Hematopoietic multipotent progenitor cell treated with erythropoietin and hydrocortisone succinate and interleukin-3 and kit ligand, for 17 days (in vitro differentiated cells): ENCODE data around the gene SORBS2.
"Not testable (repeated sequence)": the region's sequence is repeated elsewhere in the genome, so short reads cannot be mapped to it uniquely, and the experiment has no call there.

Experiments used
- DNase-seq: peaks from one replicate; pipeline ENCODE4 v3.0.0-alpha.2; 2015; ENCODE audit warnings: low spot score

Gene SORBS2

DNA sequence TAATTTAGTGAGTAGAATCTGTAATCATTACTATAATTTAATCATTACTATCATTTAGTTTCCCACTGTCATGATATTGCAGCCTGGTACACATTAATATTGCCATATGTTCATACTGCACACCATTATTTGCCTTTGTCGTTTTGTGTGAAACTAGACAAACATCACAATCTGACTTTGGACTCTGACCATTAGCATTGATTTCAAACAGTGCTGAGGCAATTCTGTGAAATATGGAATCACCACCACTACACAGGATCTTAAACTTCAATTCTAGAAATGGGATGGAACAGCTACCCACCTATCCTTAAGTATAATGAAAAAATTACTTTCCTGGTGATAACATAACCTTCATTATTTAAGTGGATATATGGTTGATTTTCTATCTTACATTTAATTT is 98.3 kb downstream of the SORBS2 start:
- DNase-seq: no peak

DNA sequence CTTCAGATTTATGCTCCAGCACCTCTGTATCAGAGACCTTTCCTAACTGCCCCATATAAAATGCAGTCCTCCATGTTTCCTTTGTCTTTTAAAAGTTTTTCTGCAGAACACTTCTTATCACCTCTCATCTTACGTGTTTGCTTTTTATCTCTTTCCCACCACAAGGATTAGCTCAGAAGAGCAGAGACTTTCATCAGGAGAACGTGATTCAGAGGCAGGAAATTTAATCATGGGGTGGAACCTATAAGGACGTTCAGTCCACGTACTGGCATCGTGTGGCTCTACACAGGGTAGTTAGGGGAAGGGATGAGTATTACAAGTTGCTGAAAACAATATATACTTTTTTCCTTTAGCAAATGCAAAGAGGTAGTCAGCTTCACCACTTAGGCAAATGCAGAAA is 98.7 kb downstream of the SORBS2 start:
- DNase-seq: no peak

DNA sequence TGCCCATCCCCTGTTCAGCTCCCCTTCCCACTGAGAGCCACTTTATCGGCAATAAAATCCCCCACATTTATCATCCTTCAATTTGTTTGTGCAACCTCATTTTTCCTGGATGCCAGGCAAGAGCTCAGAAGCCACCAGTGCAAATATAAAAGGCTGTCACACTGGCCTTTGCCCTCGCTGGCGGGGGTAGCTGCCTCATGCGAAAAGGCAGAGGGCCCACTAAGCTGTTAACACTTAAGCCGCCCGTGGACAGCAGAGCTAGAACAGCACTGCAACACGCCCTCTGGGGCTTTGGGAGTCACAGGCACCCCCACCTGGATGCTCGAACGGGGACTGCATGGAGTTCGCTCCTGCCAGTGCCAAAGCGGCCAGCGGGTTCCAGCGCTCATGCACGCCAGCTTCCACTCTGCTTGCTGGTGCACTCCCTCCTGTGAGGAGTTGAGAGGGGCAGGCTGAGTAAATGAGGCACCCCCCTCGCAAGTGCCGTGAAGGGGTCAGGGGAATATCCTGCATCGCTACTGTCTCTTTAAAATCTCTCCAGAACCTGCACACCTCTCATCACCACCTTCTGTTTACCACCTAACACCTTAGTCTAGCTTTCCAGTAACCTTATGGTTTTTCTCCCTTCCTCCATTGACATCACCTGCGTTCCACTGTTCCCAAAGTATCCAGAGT is 99.5 kb downstream of the SORBS2 start:
- DNase-seq: no peak

DNA sequence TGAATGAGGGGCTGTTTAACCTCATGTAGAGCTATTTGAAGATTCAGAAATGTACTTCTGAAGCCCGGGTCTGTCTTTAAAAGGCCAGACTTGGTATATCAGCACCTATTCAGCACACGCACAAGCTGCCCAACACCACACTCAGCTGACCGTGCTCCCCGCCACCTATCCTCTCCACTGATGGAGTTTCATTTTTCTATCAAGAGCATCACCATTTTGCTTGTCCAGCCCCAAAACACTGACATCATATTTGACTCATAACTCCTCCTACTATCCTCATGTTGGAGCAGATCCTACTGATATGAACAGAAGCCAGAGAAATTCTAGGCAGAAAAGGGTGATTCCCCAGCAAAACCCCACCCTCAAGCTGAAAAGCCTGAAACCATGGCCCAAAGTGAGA is 100.3 kb downstream of the SORBS2 start:
- no peak for DNase-seq

DNA sequence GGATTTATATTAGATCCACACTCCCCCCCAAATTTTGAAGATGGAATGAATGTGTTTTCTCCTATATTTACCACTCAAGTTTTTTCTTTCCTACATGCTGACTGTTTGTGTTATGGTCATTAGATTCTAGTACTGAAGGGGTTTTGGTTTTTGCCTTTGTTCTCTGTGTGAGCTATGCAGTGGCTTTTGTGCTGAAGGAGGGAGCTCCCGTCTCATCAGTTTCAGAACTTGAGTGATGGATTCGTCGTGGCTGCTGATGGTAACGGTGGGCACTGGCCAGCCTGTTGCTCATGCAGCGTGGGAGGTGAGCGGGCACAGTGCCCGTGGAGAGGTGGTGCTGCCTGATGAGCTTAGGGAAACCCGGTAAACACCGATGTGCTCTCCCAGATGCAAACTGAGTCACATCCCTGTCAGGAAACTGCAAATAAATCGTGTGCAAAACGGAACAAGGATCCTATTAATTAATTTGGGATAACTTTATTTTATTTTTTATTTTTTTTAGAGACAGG is 101.5 kb downstream of the SORBS2 start:
- no peak for DNase-seq

GRCh38 chr4:185709802-185710486 is 102.0 kb downstream of the SORBS2 start:
- no peak for DNase-seq

DNA sequence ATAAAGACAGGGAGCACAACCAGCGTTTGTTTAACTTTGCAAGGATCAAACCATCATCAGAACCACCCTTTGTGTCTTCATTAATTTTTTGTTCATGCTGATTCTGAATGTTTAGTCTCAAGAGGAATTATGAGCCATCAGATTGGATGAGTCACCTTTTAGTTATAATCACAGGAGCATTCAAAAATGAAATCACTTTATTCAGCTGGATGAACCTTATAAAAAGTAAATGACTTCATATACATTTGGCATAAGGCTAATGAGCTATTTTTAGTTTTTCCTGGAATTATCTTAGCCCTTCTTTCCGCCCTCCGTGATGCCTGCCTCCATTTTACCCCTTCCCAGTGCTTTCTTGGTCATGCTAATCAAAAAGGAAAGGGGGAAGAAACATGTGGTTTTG is 103.6 kb downstream of the SORBS2 start:
- DNase-seq: no peak

DNA sequence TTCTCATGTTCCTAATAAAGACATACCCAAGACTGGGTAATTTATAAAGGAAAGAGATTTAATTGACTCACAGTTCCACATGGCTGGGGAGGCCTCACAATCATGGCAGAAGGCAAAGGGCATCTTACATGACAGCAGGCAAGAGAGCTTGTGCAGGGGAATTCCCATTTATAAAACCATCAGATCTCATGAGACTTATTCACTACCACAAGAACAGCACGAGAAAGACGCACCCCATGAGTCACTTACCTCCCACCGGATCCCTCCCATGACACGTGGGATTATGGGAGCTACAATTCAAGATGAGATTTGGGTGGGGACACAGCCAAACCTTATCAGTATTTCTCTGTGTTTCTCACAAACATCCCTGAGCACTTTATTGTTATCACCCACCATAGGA is 104.4 kb downstream of the SORBS2 start:
- DNase-seq: not testable (repeated sequence)

DNA sequence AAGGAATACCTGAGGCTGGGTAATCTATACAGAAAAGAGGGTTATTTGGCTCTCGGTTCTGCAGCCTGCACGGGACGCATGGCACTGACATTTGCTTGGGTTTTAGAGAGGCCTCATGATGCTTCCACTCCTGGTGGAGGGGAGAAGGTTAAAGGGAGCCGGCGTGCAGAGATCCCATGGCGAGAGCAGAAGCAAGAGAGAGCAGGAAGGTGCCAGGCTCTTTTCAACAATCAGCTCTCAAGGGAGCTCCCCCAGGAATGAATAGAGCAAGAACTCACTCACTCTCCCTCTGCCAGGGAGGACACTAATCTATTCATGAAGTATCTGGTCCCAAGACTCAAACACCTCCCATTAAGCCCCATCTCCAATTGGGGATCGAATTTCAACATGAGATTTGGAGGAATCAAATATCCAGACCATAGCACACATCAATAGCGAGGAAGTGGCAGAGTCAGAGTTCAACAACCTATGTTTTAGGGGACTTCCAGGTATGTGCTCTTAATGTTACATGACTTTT is 109.8 kb downstream of the SORBS2 start:
- DNase-seq: no peak

- DNase-seq: no peak
Observed at GRCh38 chr4:185700630-185701029, 111.4 kb downstream of the SORBS2 start.

DNA sequence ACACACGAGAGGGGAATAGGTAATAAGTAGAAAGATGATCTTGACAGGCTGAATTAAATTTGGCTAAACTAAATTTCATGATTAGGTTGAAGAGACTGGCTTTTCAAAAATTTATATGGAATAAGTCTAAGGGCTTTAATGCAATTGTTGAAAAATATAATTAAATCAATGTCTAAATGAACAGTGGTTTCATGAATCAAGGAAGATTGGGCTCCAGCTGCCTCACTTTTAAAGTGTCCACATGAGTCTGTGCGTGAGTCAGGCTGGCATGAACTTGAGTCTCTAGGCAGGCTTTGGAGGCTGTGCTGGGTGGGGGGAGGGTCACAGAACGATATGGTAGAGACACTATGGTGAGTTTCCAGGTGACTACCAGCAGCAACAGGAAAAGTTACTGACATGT is 111.9 kb downstream of the SORBS2 start:
- DNase-seq: no peak

DNA sequence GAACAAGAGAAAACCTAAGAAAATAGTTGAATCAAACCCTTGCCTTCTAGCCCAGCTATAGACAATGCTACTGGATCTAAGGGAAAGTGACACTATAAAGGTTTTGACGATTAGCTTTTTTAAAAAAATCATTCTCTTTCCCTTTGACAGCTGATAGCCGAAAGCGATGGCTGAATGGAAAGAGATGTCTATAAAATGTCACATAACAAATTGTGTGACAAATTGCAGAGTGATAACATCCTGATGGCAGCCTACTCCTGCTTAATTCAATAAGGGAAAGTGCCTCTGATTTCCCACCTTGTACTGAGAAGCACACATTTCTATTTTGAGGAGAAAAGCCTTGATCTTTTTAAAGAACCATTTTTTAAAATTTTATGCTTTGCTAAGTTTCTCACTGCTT is 114.5 kb downstream of the SORBS2 start:
- no peak for DNase-seq

GRCh38 chr4:185695743-185696142 is 116.3 kb downstream of the SORBS2 start:
- no peak for DNase-seq

- no peak for DNase-seq
Observed at GRCh38 chr4:185693548-185694215, 118.3 kb downstream of the SORBS2 start.

DNA sequence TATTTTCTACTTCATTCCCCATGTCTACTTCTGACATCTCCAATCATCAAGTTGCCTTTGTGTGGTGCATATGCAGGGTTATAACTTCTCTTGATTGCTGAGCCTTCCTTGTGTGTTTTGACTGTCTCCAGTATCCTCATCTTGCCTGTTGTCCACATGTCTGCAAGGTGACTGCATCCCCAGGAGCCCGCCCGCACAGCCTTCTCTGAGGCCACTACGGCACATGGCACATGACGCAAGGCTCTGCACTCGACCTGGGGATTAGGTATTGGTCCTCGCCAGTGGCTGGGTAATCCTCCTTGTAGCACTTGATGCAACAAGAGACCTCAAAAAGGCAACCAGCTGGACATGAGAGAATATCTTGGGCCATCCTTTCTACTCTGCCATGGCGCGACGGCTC is 122.6 kb downstream of the SORBS2 start:
- DNase-seq: no peak

DNA sequence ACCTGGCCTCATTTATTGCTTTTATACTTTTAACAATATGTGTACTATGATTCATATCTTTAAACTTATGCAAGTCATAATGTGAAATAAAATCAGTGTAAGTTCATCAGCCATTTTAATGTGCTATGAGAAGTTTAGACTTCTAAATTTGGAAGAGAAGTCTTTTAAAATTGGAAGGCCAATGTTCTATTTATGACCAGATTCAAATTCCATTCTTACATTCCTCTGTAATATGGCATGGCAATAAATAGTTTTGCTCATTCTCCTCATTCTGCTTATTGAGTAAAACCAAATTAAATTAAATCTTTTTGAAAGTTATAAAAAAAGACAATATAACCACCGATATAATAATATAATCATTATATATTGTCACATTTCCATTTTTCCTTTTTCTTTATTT is 126.2 kb downstream of the SORBS2 start:
- no peak for DNase-seq

DNA sequence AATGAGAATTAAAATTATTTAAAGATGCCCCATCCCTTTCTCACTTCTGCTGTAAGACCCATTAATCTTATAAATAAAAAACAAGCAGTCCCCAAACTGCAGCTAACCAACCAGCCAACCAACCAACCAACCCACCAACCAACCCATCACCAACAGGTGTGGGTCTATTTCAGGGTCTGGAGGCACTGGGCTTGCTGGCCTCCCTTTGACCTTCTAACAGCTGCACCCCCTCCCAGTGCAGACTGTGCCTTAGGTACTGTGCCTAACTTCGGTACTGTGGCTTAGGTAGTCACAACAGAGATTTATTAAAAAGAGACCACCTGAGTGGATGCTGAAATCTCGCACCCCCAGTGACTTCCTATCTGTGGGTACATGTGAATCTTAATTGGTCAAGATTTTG is 128.1 kb downstream of the SORBS2 start:
- DNase-seq: no peak

- no peak for DNase-seq
Observed at GRCh38 chr4:185683222-185683621, 128.8 kb downstream of the SORBS2 start.

DNA sequence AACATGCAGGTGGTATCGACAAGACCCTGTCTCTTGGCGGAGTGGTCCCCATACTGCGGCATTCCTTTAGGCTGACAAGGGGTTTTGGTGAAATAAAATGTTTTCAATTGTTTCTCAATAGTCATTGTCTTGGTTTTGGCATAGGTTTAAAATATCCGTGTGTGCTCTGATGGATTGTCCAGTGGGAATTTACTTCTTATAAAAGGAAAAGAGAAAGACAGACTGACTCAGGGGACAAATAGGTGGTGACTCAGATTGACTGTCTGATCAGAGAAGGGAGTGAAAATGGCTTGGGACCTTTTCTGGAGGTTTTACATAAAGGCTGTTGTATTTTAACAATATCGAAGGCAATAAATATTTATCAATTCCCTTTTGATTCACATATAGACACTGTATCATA is 129.8 kb downstream of the SORBS2 start:
- no peak for DNase-seq

- DNase-seq: no peak
Observed at GRCh38 chr4:185681604-185682003, 130.4 kb downstream of the SORBS2 start.

GRCh38 chr4:185680617-185681016 is 131.4 kb downstream of the SORBS2 start:
- no peak for DNase-seq

- DNase-seq: no peak
Observed at GRCh38 chr4:185679523-185679922, 132.5 kb downstream of the SORBS2 start.
